IPS-20b (cell line): ENCODE measurements around the gene LAMB3.

Source experiments
- H3K27ac ChIP-seq: one replicate; pipeline ENCODE4 v1.5.1; 2013; ENCODE audit warnings: low read length
- H3K27me3 ChIP-seq: 2 replicates; pipeline ENCODE4 v1.6.1; 2013; ENCODE audit warnings: mild to moderate bottlenecking, low read length, inconsistent platforms; ENCODE audit not compliant: insufficient read depth
- H3K36me3 ChIP-seq: 2 replicates; pipeline ENCODE4 v1.6.1; 2013; ENCODE audit warnings: low read depth, mild to moderate bottlenecking, inconsistent platforms, low read length, moderate library complexity; ENCODE audit not compliant: insufficient read depth
- H3K4me1 ChIP-seq: 2 replicates; pipeline ENCODE4 v1.6.1; 2013; ENCODE audit warnings: mild to moderate bottlenecking, control low read depth, inconsistent platforms, low read length, moderate library complexity; ENCODE audit not compliant: insufficient read depth
- H3K4me3 ChIP-seq: 2 replicates; pipeline ENCODE4 v1.5.1; 2013; ENCODE audit warnings: mild to moderate bottlenecking, low read length, inconsistent platforms
- H3K9ac ChIP-seq: 2 replicates; pipeline ENCODE4 v1.6.1; 2013; ENCODE audit warnings: low read depth, mild to moderate bottlenecking, inconsistent platforms, low read length, moderate library complexity
- H3K9me3 ChIP-seq: 2 replicates; pipeline ENCODE4 v1.6.1; 2013; ENCODE audit warnings: mild to moderate bottlenecking, low read depth, low read length, inconsistent platforms; ENCODE audit not compliant: insufficient read depth

LAMB3 gene

GRCh38 chr1:209657918-209658317, 5.7 kb upstream of the LAMB3 start:
- H3K27me3 ChIP-seq = no peaks in the 10 kb centered on the region
- no peak overlapping the region for H3K27ac ChIP-seq
- H3K4me3 ChIP-seq = no peak overlapping the region
- H3K36me3 ChIP-seq = no peaks in the 10 kb centered on the region
- H3K4me1 ChIP-seq = peaks cover 9% of the 10 kb centered on the region
- H3K9me3 ChIP-seq = no peaks in the 10 kb centered on the region
- no peak overlapping the region for H3K9ac ChIP-seq

GRCh38 chr1:209657140-209657879, 5.1 kb upstream of the LAMB3 start:
- Histone ChIP-seq H3K9me3 (no peaks in the 10 kb centered on the region), H3K27ac (no peak overlapping the region), H3K27me3 (no peaks in the 10 kb centered on the region), H3K9ac (no peak overlapping the region), H3K36me3 (no peaks in the 10 kb centered on the region), H3K4me1 (peaks cover 9% of the 10 kb centered on the region), H3K4me3 (no peak overlapping the region)

GRCh38 chr1:209655411-209656231, 3.4 kb upstream of the LAMB3 start:
- Histone ChIP-seq H3K9me3 (no peaks in the 10 kb centered on the region), H3K36me3 (no peaks in the 10 kb centered on the region), H3K4me1 (peaks cover 9% of the 10 kb centered on the region), H3K4me3 (no peak overlapping the region), H3K27ac (no peak overlapping the region), H3K27me3 (no peaks in the 10 kb centered on the region), H3K9ac (no peak overlapping the region)

- Histone ChIP-seq H3K27ac (no peak overlapping the region), H3K9me3 (no peaks in the 10 kb centered on the region), H3K4me1 (peaks cover 9% of the 10 kb centered on the region), H3K9ac (no peak overlapping the region), H3K36me3 (no peaks in the 10 kb centered on the region), H3K4me3 (no peak overlapping the region), H3K27me3 (no peaks in the 10 kb centered on the region)
Measured at GRCh38 chr1:209653915-209654351, 1.7 kb upstream of the LAMB3 start.

GRCh38 chr1:209652873-209653401, 712 bp upstream of the LAMB3 start:
- no peak overlapping the region for H3K27ac ChIP-seq

GRCh38 chr1:209651138-209651587, 1.1 kb downstream of the LAMB3 start:
- Histone ChIP-seq H3K4me1 (peaks cover 9% of the 10 kb centered on the region), H3K4me3 (no peak overlapping the region), H3K27me3 (no peaks in the 10 kb centered on the region), H3K9me3 (no peaks in the 10 kb centered on the region), H3K27ac (no peak overlapping the region), H3K9ac (no peak overlapping the region), H3K36me3 (no peaks in the 10 kb centered on the region)

More at GRCh38 chr1:209652873-209653401, 712 bp upstream of the LAMB3 start:
- Histone ChIP-seq H3K4me1 (peaks cover 9% of the 10 kb centered on the region), H3K9ac (no peak overlapping the region), H3K9me3 (no peaks in the 10 kb centered on the region), H3K4me3 (no peak overlapping the region), H3K27me3 (no peaks in the 10 kb centered on the region), H3K36me3 (no peaks in the 10 kb centered on the region)

- H3K9ac ChIP-seq = no peak overlapping the region
- no peaks in the 10 kb centered on the region for H3K27me3 ChIP-seq
- no peaks in the 10 kb centered on the region for H3K36me3 ChIP-seq
- no peak overlapping the region for H3K27ac ChIP-seq
- H3K4me1 ChIP-seq = peaks cover 9% of the 10 kb centered on the region
- no peak overlapping the region for H3K4me3 ChIP-seq
- H3K9me3 ChIP-seq = no peaks in the 10 kb centered on the region
Measured at GRCh38 chr1:209650454-209650853, 1.8 kb downstream of the LAMB3 start.

GRCh38 chr1:209648931-209649776, 3.1 kb downstream of the LAMB3 start:
- no peak overlapping the region for H3K27ac ChIP-seq

GRCh38 chr1:209648346-209648745, 3.9 kb downstream of the LAMB3 start:
- peaks cover 3% of the 10 kb centered on the region for H3K4me1 ChIP-seq
- no peaks in the 10 kb centered on the region for H3K36me3 ChIP-seq
- no peaks in the 10 kb centered on the region for H3K9me3 ChIP-seq
- no peak overlapping the region for H3K9ac ChIP-seq
- no peaks in the 10 kb centered on the region for H3K27me3 ChIP-seq
- H3K27ac ChIP-seq = no peak overlapping the region
- H3K4me3 ChIP-seq = no peak overlapping the region

More at GRCh38 chr1:209648931-209649776, 3.1 kb downstream of the LAMB3 start:
- no peaks in the 10 kb centered on the region for H3K9me3 ChIP-seq
- H3K4me3 ChIP-seq = no peak overlapping the region
- no peak overlapping the region for H3K9ac ChIP-seq
- no peaks in the 10 kb centered on the region for H3K27me3 ChIP-seq
- no peaks in the 10 kb centered on the region for H3K36me3 ChIP-seq
- H3K4me1 ChIP-seq = peaks cover 9% of the 10 kb centered on the region

- H3K9ac ChIP-seq = no peak overlapping the region
- H3K27me3 ChIP-seq = no peaks in the 10 kb centered on the region
- H3K4me1 ChIP-seq = no peaks in the 10 kb centered on the region
- H3K9me3 ChIP-seq = no peaks in the 10 kb centered on the region
- no peaks in the 10 kb centered on the region for H3K36me3 ChIP-seq
- H3K4me3 ChIP-seq = no peak overlapping the region
- H3K27ac ChIP-seq = no peak overlapping the region
Measured at GRCh38 chr1:209647156-209647555, 5.1 kb downstream of the LAMB3 start.

GRCh38 chr1:209646558-209646957, 5.7 kb downstream of the LAMB3 start:
- Histone ChIP-seq H3K4me3 (no peak overlapping the region), H3K9ac (no peak overlapping the region), H3K9me3 (no peaks in the 10 kb centered on the region), H3K36me3 (no peaks in the 10 kb centered on the region), H3K4me1 (no peaks in the 10 kb centered on the region), H3K27ac (no peak overlapping the region), H3K27me3 (no peaks in the 10 kb centered on the region)
